Head of caudate nucleus (tissue), 42 donors: ENCODE data around the gene CMKLR1.

Source experiments
- DNase-seq, 42 donors: peaks; one replicate each; pipeline versions ENCODE4 v3.0.0 to v3.0.0-alpha.2; 2020 to 2021; ENCODE audit warnings: mixed read lengths in 7 of 42
- intact Hi-C: fragments of 100-400 bp; cut with DNase I; formaldehyde crosslinking; loops from one replicate; pipeline ENCODE4 v1.15.0; 2022

Gene CMKLR1

GRCh38 chr12:108341854-108342847, 3.0 kb upstream of the CMKLR1 start:
- intact Hi-C loops = no loop called here
- DNase-seq = no peak

- DNase-seq = no peak
- intact Hi-C loops = no loop called here
Observed at GRCh38 chr12:108341356-108341755, 2.2 kb upstream of the CMKLR1 start.

- intact Hi-C loops = no loop called here
- peak in 10 of 42 donors; percentile 18 to 50 (median 32) for DNase-seq
Observed at GRCh38 chr12:108340037-108340436, 926 bp upstream of the CMKLR1 start.

GRCh38 chr12:108337235-108338223, 1.6 kb downstream of the CMKLR1 start:
- intact Hi-C loops = no loop called here
- DNase-seq = peak in 3 of 42 donors; percentile 17 to 39 (median 19)

GRCh38 chr12:108335349-108336119, 3.6 kb downstream of the CMKLR1 start:
- intact Hi-C loops = no loop called here
- no peak for DNase-seq

- no peak for DNase-seq
- intact Hi-C loops = no loop called here
Observed at GRCh38 chr12:108333898-108334699, 5.0 kb downstream of the CMKLR1 start.

GRCh38 chr12:108332791-108333382, 6.2 kb downstream of the CMKLR1 start:
- intact Hi-C loops = no loop called here

GRCh38 chr12:108328420-108328819, 10.7 kb downstream of the CMKLR1 start:
- intact Hi-C loops = no loop called here
- DNase-seq = no peak

More at GRCh38 chr12:108332791-108333382, 6.2 kb downstream of the CMKLR1 start:
- DNase-seq = peak in 30 of 42 donors; percentile 14 to 63 (median 40)

- DNase-seq = no peak
- intact Hi-C loops = no loop called here
Observed at GRCh38 chr12:108327621-108328344, 11.3 kb downstream of the CMKLR1 start.

GRCh38 chr12:108326254-108326750, 12.8 kb downstream of the CMKLR1 start:
- intact Hi-C loops = no loop called here
- DNase-seq = no peak

- no peak for DNase-seq
- intact Hi-C loops = no loop called here
Observed at GRCh38 chr12:108325549-108325948, 13.6 kb downstream of the CMKLR1 start.

GRCh38 chr12:108325018-108325358, 14.1 kb downstream of the CMKLR1 start:
- no peak for DNase-seq
- intact Hi-C loops = no loop called here

- no peak for DNase-seq
- intact Hi-C loops = no loop called here
Observed at GRCh38 chr12:108324351-108325017, 14.6 kb downstream of the CMKLR1 start.

- intact Hi-C loops = no loop called here
- DNase-seq = no peak
Observed at GRCh38 chr12:108323581-108323980, 15.5 kb downstream of the CMKLR1 start.

- no peak for DNase-seq
- intact Hi-C loops = no loop called here
Observed at GRCh38 chr12:108322998-108323397, 16.1 kb downstream of the CMKLR1 start.

GRCh38 chr12:108321688-108322087, 17.4 kb downstream of the CMKLR1 start:
- no peak for DNase-seq
- intact Hi-C loops = no loop called here
